Endothelial cell of umbilical vein (primary cell): ENCODE results near the gene MMP19.
A peak's percentile ranks its signal among the peaks of the same experiment; 100 is the strongest.

Experiments used
- MYC ChIP-seq: IDR thresholded peaks from one replicate; pipeline ENCODE4 v1.6.1; 2011; ENCODE audit warnings: mild to moderate bottlenecking, low read depth, low read length
- POLR2A ChIP-seq: IDR thresholded peaks from 2 replicates; pipeline ENCODE4 v1.6.1; 2012; ENCODE audit warnings: low read depth, mild to moderate bottlenecking, control low read depth, low read length
- TF ChIP-seq, protein P1 (sequence below), 2 donors: IDR thresholded peaks; 1 replicate in 1 of 2; 2 replicates in 1 of 2; pipeline ENCODE4 v1.5.1; 2011; ENCODE audit warnings: low read length in 2 of 2, mild to moderate bottlenecking in 2 of 2, moderate library complexity in 2 of 2, control low read depth in 1 of 2, inconsistent platforms in 1 of 2, low read depth in 1 of 2; ENCODE audit not compliant: insufficient read depth in 1 of 2; ENCODE audit errors: extremely low read depth in 1 of 2
- TF ChIP-seq, protein P2 (sequence below): IDR thresholded peaks from 2 replicates; pipeline ENCODE4 v1.6.1; 2011; ENCODE audit not compliant: insufficient read depth, insufficient read length

- TF ChIP-seq, protein P1, sequence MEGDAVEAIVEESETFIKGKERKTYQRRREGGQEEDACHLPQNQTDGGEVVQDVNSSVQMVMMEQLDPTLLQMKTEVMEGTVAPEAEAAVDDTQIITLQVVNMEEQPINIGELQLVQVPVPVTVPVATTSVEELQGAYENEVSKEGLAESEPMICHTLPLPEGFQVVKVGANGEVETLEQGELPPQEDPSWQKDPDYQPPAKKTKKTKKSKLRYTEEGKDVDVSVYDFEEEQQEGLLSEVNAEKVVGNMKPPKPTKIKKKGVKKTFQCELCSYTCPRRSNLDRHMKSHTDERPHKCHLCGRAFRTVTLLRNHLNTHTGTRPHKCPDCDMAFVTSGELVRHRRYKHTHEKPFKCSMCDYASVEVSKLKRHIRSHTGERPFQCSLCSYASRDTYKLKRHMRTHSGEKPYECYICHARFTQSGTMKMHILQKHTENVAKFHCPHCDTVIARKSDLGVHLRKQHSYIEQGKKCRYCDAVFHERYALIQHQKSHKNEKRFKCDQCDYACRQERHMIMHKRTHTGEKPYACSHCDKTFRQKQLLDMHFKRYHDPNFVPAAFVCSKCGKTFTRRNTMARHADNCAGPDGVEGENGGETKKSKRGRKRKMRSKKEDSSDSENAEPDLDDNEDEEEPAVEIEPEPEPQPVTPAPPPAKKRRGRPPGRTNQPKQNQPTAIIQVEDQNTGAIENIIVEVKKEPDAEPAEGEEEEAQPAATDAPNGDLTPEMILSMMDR (IDR thresholded peaks at IDR 0.05; ENCODE audit: extremely low read depth in 1 of 2, insufficient read depth in 1 of 2, low read depth in 1 of 2, low read length in 2 of 2) = no peak
- TF ChIP-seq, protein P2, sequence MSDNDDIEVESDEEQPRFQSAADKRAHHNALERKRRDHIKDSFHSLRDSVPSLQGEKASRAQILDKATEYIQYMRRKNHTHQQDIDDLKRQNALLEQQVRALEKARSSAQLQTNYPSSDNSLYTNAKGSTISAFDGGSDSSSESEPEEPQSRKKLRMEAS = no peak
- TF ChIP-seq POLR2A (peak; percentile 78), MYC (no peak)
These were observed 25.2 kb downstream of the MMP19 start, which contains the start of the genes ORMDL2 and SARNP for GRCh38 chr12:55817345-55818139.
